Brain microvascular endothelial cell (primary cell): ENCODE measurements around the gene MESP2.

Source experiments
- DNase-seq: peaks from one replicate; pipeline ENCODE4 v3.0.0-alpha.2; 2020
- H3K27ac ChIP-seq: fragments of 250-450 bp; sonication (Bioruptor Pico); 2 replicates; pipeline ENCODE4 v1.5.1; 2020; ENCODE audit warnings: mild to moderate bottlenecking, moderate library complexity
- H3K27me3 ChIP-seq: fragments of 250-450 bp; sonication (Bioruptor Pico); replicated peaks from 2 replicates; pipeline ENCODE4 v1.5.1; 2020; ENCODE audit warnings: mild to moderate bottlenecking
- H3K36me3 ChIP-seq: fragments of 250-450 bp; sonication (Bioruptor Pico); replicated peaks from 2 replicates; pipeline ENCODE4 v1.5.1; 2020; ENCODE audit warnings: mild to moderate bottlenecking
- H3K4me3 ChIP-seq: 2 replicates; pipeline ENCODE4 v1.5.1; 2011; ENCODE audit warnings: low read depth, mild to moderate bottlenecking, control low read depth, low read length, moderate library complexity
- in situ Hi-C: cut with HindIII; loops from 2 replicates; pipeline ENCODE4 v1.10.0; 2017; ENCODE audit warnings: low sequenced_read_pairs, low pct_ligation_motif_present
- TF ChIP-seq, protein P1 (sequence below): IDR thresholded peaks from 2 replicates; pipeline ENCODE4 v1.5.1; 2011; ENCODE audit warnings: low read depth, mild to moderate bottlenecking, moderate library complexity, low read length, control low read depth, inconsistent platforms; ENCODE audit errors: missing control alignments

MESP2 gene

DNA sequence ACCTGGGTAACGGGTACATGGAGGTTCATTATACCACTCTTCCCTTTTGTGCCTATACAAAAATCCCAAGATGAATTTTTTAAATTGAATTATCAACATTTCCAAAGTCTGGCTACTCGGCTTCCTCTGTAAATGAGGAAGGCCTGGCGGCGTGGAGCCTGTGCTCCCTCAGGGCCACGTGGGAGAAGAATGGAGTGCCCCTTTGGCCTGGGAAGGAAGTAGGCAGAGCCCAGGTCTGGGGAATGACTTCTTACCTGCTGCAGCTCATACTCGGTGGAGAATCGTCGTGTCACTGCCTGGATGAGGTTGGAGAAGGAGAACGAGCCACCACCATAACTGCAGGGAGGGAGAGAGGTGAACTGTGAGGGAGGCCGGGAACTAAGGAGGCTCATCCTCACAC is 14.1 kb downstream of the MESP2 start:
- no peak for DNase-seq
- no peak overlapping the region for H3K4me3 ChIP-seq
- in situ Hi-C loops, result loop anchor here (5.0 kb wide), 1 partner anchor 47 kb away; no protein-coding TSS in a partner anchor
- H3K36me3 ChIP-seq, result peaks cover 40% of the 10 kb centered on the region
- H3K27ac ChIP-seq, result no peak overlapping the region
- TF ChIP-seq, protein P1, sequence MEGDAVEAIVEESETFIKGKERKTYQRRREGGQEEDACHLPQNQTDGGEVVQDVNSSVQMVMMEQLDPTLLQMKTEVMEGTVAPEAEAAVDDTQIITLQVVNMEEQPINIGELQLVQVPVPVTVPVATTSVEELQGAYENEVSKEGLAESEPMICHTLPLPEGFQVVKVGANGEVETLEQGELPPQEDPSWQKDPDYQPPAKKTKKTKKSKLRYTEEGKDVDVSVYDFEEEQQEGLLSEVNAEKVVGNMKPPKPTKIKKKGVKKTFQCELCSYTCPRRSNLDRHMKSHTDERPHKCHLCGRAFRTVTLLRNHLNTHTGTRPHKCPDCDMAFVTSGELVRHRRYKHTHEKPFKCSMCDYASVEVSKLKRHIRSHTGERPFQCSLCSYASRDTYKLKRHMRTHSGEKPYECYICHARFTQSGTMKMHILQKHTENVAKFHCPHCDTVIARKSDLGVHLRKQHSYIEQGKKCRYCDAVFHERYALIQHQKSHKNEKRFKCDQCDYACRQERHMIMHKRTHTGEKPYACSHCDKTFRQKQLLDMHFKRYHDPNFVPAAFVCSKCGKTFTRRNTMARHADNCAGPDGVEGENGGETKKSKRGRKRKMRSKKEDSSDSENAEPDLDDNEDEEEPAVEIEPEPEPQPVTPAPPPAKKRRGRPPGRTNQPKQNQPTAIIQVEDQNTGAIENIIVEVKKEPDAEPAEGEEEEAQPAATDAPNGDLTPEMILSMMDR, result no peak
- H3K27me3 ChIP-seq, result no peaks in the 10 kb centered on the region

DNA sequence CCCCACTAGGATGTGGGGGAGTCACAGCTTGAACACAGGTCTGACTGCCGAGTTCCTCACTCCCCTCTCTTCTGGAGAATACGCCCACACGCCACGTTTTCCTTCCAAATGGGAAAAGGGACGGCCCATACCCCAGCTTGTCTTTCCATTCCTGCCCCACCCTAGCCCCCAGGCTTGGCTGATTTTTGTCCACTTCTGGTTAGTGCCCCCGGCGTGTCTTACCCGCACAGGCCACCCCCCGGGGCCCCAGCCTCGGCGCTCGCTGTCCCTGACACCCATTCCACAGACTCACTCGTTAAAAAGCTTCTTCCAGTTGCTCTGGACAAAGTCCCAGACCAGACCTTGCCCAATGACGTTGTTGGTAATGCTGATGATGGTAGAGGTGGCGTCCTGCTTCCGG is 14.5 kb downstream of the MESP2 start:
- no peak for DNase-seq

DNA sequence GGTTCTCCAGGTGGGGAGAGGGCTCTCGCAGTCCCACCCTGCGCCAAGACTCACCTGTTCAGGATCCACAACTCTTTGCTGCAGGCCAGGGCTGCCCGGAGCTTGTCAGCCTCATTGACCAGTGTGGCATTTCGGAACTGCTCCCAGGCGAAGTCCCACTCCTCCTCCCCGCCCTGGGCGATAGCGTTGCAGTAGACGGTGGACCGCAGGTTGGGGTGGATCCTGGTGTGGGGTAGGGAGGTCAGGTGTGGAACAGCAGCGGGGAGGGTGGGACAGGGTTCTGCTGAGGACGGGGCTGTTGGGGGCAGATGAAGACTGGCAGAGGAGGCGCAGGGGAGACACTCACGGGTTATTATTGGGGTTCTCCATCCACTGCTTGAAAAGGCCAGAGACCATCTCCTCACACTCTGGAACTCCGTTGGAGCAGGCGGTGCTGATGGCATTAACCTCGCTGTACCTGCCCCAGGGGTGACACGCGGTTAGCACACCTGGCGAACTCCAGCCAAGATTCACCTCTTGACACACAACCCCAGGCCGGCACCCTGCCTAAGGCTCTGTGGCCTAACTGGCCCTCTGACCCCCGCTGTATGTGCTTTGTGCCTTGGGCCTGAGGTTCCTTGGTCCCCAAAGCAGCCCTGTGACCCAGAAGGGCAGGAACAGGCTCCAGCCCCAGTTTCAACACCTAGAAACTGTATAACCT is 16.1 kb downstream of the MESP2 start:
- DNase-seq, result no peak
- Histone ChIP-seq H3K27ac (no peak overlapping the region), H3K4me3 (no peak overlapping the region), H3K36me3 (peaks cover 47% of the 10 kb centered on the region), H3K27me3 (no peaks in the 10 kb centered on the region)
- TF ChIP-seq, protein P1, result no peak
- in situ Hi-C loops, result loop anchor here (5.0 kb wide), 1 partner anchor 45 kb away; no protein-coding TSS in a partner anchor

More for the DNA sequence above, 14.5 kb downstream of the MESP2 start:
- TF ChIP-seq, protein P1, result no peak
- in situ Hi-C loops, result loop anchor here (5.0 kb wide), 1 partner anchor 47 kb away; no protein-coding TSS in a partner anchor
- Histone ChIP-seq H3K27ac (no peak overlapping the region), H3K36me3 (peaks cover 40% of the 10 kb centered on the region), H3K27me3 (no peaks in the 10 kb centered on the region), H3K4me3 (no peak overlapping the region)

DNA sequence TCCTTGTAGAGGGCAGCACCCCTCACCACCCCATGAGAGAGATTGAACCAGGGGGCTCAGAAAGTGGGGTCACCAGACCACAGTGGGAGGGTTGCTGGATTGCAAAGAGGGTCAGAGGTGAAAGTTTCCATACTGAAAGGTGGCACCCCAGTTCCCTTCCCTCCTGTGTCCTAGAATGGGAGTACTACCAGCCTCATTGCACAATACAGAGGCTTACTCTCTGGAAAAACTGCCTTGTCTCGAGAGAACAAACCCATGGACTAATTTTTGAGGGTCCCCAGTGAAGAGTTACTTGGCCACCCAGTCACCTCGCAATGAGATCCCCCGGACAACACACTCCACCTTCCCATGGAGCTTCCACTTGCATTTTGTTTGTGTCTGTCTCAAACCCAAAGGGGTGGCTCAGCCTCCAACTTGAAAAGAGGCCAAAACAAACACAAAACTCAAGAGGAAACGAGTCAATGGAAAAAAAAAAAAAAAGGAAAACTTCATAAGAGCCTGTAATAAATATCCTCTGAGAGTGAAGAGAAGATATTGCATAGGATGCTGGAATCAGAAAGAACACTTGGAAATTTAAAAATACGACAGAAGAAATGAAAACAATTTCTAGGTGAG is 18.6 kb downstream of the MESP2 start:
- Histone ChIP-seq H3K27ac (no peak overlapping the region), H3K27me3 (no peaks in the 10 kb centered on the region), H3K36me3 (peaks cover 56% of the 10 kb centered on the region), H3K4me3 (no peak overlapping the region)
- TF ChIP-seq, protein P1, result no peak
- in situ Hi-C loops, result loop anchor here (5.0 kb wide), 1 partner anchor 43 kb away; no protein-coding TSS in a partner anchor
- DNase-seq, result peak; percentile 48

DNA sequence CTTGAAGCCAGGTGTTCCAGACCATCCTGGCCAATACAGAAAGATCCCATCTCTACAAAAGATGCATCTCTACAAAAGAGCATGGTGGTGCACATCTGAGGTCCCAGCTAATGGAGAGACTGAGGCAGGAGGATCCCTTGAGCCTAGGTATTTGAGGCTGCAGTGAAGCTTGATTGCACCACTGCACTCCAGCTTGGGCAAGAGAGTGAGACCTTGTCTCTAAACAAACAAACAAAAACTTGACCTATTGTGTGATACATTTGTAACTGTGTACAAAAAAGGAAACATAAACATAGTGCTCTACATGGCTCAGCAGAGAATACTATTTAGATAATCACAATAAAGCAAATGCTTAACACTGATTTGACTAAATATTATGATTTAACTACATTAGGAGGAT is 19.9 kb downstream of the MESP2 start:
- no peak overlapping the region for H3K4me3 ChIP-seq
- peaks cover 56% of the 10 kb centered on the region for H3K36me3 ChIP-seq
- no peak for DNase-seq
- no peaks in the 10 kb centered on the region for H3K27me3 ChIP-seq
- no peak overlapping the region for H3K27ac ChIP-seq
- TF ChIP-seq, protein P1, result no peak
- in situ Hi-C loops, result no loop called here
